ENCODE data around the gene NR2F2. TPM values are rescaled to one million over a fixed set of nuclear protein-coding genes. Genes with fewer than 3 reads are reported as not detected.

The NR2F2 gene
- total and polyA plus RNA-seq, 2 experiments from 2014 or later, result 0.16 TPM; not detected in 1

- no peak overlapping the region for H3K27ac ChIP-seq (ENCODE audit: low read depth)
- H3K4me1 Mint-ChIP-seq, result peaks cover 63% of the 10 kb centered on the region
- H3K27ac Mint-ChIP-seq, result no peak overlapping the region
Measured at GRCh38 chr15:96332637-96333121, 2.2 kb downstream of the NR2F2 start.

DNA sequence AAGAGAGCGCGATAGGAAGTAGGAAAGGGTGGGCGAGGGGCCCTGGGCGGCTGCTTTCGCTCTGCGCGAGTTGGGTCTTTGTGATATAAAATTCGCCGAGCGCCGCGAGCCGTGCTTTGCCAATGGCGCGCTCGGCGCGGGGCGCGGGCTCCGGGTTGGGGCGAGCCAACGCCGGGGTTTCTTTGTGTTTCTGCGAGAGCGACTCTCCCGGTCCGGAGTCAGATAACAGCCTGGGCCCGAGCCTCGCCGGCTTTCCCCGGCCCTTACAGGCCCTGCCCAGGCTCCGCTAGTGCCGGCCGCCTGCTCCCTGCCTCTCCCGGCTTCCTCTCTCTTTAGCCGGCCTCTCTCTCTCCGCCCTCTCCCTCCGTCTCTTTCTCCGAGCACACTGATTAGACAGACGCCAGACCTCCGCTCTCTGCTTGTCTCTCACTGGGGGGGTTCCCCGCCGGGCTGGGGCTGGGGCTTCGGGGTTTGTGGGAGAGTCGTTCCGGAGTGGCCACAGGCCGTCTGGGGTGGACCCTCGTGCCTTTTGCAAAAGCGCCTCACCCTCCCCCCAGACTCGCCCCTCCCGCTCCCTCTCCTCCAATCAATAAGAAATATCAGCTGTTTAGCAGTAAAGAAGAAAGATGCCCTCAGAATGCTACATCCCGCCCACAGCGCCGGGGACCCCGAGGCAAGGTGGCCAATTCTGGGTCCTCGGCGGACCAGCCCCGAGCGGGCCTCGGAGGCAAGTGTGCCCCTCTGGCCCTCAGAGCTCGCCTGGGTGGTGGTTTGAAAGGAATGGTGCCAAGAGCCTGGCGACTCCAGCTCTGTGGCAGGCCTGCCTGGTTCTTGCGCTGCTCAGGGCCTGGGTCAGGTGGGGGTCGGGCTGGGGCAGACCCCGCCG, 2.9 kb downstream of the NR2F2 start:
- peak; percentile 64 for ATAC-seq
- peaks cover 93% of the 10 kb centered on the region for H3K27me3 Mint-ChIP-seq (ENCODE audit: insufficient read depth, low read depth, poor library complexity)
- H3K27me3 ChIP-seq (ENCODE audit: insufficient read depth), result peaks cover 95% of the 10 kb centered on the region
- peaks cover 63% of the 10 kb centered on the region for H3K4me1 Mint-ChIP-seq
- peaks cover 31% of the 10 kb centered on the region for H3F3A ChIP-seq (replicated peaks; ENCODE audit: low read depth)
- H4K20me1 ChIP-seq (replicated peaks; ENCODE audit: insufficient read depth), result peaks cover 13% of the 10 kb centered on the region; the same call in 1 of the 2 replicates
- no peak overlapping the region for H3K27ac Mint-ChIP-seq
- H3K9me3 Mint-ChIP-seq, result peaks cover 3% of the 10 kb centered on the region
- H3K4me3 ChIP-seq, result peak overlapping the region; percentile 54
- H3K4me2 ChIP-seq, result peak overlapping the region; percentile 83
- peak; percentile 87 for DNase-seq (ENCODE audit: low spot score)
- no peaks in the 10 kb centered on the region for H3K36me3 Mint-ChIP-seq (ENCODE audit: low read depth)
- H3K79me2 ChIP-seq (replicated peaks; ENCODE audit: insufficient read depth), result no peaks in the 10 kb centered on the region
- no peak overlapping the region for H3K27ac ChIP-seq (ENCODE audit: low read depth)
- H3K36me3 ChIP-seq (ENCODE audit: insufficient read depth), result no peaks in the 10 kb centered on the region
- H3K4me3 Mint-ChIP-seq, result peak overlapping the region; percentile 62
- H3K4me1 ChIP-seq (ENCODE audit: insufficient read depth), result peaks cover 78% of the 10 kb centered on the region
- H3K9me2 ChIP-seq (ENCODE audit: insufficient read depth), result no peaks in the 10 kb centered on the region
- 0 out of 2 replicates have a peak overlapping the region, but pooled peaks have one; percentile 72 for H2AFZ ChIP-seq
- TF ChIP-seq EZH2 (IDR thresholded peaks at IDR 0.05; ENCODE audit: low read depth, unreplicated experiment), result peak; percentile 64
- TF ChIP-seq EZH2phosphoT487 (IDR thresholded peaks at IDR 0.05; ENCODE audit: unreplicated experiment), result peak; percentile 80
- no peak for TF ChIP-seq JUNB (IDR thresholded peaks at IDR 0.05; ENCODE audit: unreplicated experiment)
- TF ChIP-seq POLR2AphosphoS5 (IDR thresholded peaks at IDR 0.05; ENCODE audit: low read depth), result no peak
- no peak for TF ChIP-seq ZNF114 (CRISPR knock-in tag; IDR thresholded peaks at IDR 0.05)
- TF ChIP-seq NANOG (IDR thresholded peaks at IDR 0.05; ENCODE audit: borderline replicate concordance), result no peak
- TF ChIP-seq CREB1 (CRISPR knock-in tag; IDR thresholded peaks at IDR 0.05; ENCODE audit: low read depth), result no peak
- no peak for TF ChIP-seq CTCF (conservative IDR thresholded peaks at IDR 0.05; ENCODE audit: low read depth in 2 of 2)
- TF ChIP-seq, protein P1, sequence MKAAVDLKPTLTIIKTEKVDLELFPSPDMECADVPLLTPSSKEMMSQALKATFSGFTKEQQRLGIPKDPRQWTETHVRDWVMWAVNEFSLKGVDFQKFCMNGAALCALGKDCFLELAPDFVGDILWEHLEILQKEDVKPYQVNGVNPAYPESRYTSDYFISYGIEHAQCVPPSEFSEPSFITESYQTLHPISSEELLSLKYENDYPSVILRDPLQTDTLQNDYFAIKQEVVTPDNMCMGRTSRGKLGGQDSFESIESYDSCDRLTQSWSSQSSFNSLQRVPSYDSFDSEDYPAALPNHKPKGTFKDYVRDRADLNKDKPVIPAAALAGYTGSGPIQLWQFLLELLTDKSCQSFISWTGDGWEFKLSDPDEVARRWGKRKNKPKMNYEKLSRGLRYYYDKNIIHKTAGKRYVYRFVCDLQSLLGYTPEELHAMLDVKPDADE (IDR thresholded peaks at IDR 0.05), result no peak
- TF ChIP-seq ZNF331 (CRISPR knock-in tag; IDR thresholded peaks at IDR 0.05; ENCODE audit: low read depth), result no peak

More at GRCh38 chr15:96332637-96333121, 2.2 kb downstream of the NR2F2 start:
- Histone ChIP-seq H4K20me1 (replicated peaks; ENCODE audit: insufficient read depth) (peaks cover 13% of the 10 kb centered on the region; the same call in 1 of the 2 replicates), H3K4me1 (ENCODE audit: insufficient read depth) (peaks cover 78% of the 10 kb centered on the region), H3F3A (replicated peaks; ENCODE audit: low read depth) (peaks cover 37% of the 10 kb centered on the region), H3K36me3 (ENCODE audit: insufficient read depth) (no peaks in the 10 kb centered on the region), H3K27me3 (ENCODE audit: insufficient read depth) (peaks cover 95% of the 10 kb centered on the region), H3K4me3 (peak overlapping the region; percentile 54), H3K4me2 (peak overlapping the region; percentile 83), H3K9me2 (ENCODE audit: insufficient read depth) (no peaks in the 10 kb centered on the region), H2AFZ (0 out of 2 replicates have a peak overlapping the region, but pooled peaks have one; percentile 72), H3K79me2 (replicated peaks; ENCODE audit: insufficient read depth) (no peaks in the 10 kb centered on the region)
- no peaks in the 10 kb centered on the region for H3K36me3 Mint-ChIP-seq (ENCODE audit: low read depth)
- peaks cover 3% of the 10 kb centered on the region for H3K9me3 Mint-ChIP-seq
- H3K27me3 Mint-ChIP-seq (ENCODE audit: insufficient read depth, low read depth, poor library complexity), result peaks cover 93% of the 10 kb centered on the region
- no peak for ATAC-seq
- no peak for DNase-seq (ENCODE audit: low spot score)
- peak overlapping the region; percentile 62 for H3K4me3 Mint-ChIP-seq
- TF ChIP-seq ZNF114 (CRISPR knock-in tag; IDR thresholded peaks at IDR 0.05) (no peak), NANOG (IDR thresholded peaks at IDR 0.05; ENCODE audit: borderline replicate concordance) (no peak), EZH2 (IDR thresholded peaks at IDR 0.05; ENCODE audit: low read depth, unreplicated experiment) (peak; percentile 80), ZNF331 (CRISPR knock-in tag; IDR thresholded peaks at IDR 0.05; ENCODE audit: low read depth) (no peak), JUNB (IDR thresholded peaks at IDR 0.05; ENCODE audit: unreplicated experiment) (no peak), CTCF (conservative IDR thresholded peaks at IDR 0.05; ENCODE audit: low read depth in 2 of 2) (no peak)
- TF ChIP-seq, protein P1 (IDR thresholded peaks at IDR 0.05), result no peak
